HepG2 (cell line): Measurements from ENCODE around the gene ITPK1. TPM values are rescaled to one million over a fixed set of nuclear protein-coding genes. Genes with fewer than 3 reads are reported as not detected.
A peak's percentile ranks its signal among the peaks of the same experiment; 100 is the strongest.

Source experiments
- CHD2 ChIP-seq: IDR thresholded peaks from 2 replicates; pipeline ENCODE4 v1.6.1; 2011; ENCODE audit warnings: low read depth, low read length, improper control_type of control experiment
- CREM ChIP-seq, 2 experiments: sonication (generic) in 1 of 2; formaldehyde crosslinking in 1 of 2; IDR thresholded peaks; 2 replicates each; pipeline versions ENCODE4 v1.4.0 to v1.6.1; 2016 to 2020; ENCODE audit warnings: antibody characterized with exemption in 1 of 2, mild to moderate bottlenecking in 1 of 2, missing genetic modification reagents in 1 of 2
- EZH2 ChIP-seq: conservative IDR thresholded peaks from 2 replicates; pipeline ENCODE4 v1.6.1; 2012; ENCODE audit warnings: mild to moderate bottlenecking, low read depth, low read length, moderate library complexity
- FOXJ3 ChIP-seq: sonication (generic); formaldehyde crosslinking; IDR thresholded peaks from 2 replicates; pipeline ENCODE4 v1.4.0; 2020; ENCODE audit warnings: missing genetic modification reagents, mild to moderate bottlenecking, borderline replicate concordance
- GTF3A ChIP-seq: sonication (generic); formaldehyde crosslinking; conservative IDR thresholded peaks from 2 replicates; pipeline ENCODE4 v1.4.0; 2020; ENCODE audit warnings: mild to moderate bottlenecking, missing genetic modification reagents
- HOXD1 ChIP-seq: sonication (generic); formaldehyde crosslinking; IDR thresholded peaks from 2 replicates; pipeline ENCODE4 v1.5.0; 2020; ENCODE audit warnings: missing genetic modification reagents
- KDM4B ChIP-seq: sonication (generic); formaldehyde crosslinking; IDR thresholded peaks from 2 replicates; pipeline ENCODE4 v1.4.0; 2020; ENCODE audit warnings: missing genetic modification reagents
- KLF9 ChIP-seq: IDR thresholded peaks from 2 replicates; pipeline ENCODE4 v1.6.1; 2016; ENCODE audit warnings: low read depth
- NFIB ChIP-seq: sonication (generic); formaldehyde crosslinking; IDR thresholded peaks from 2 replicates; pipeline ENCODE4 v1.9.0; 2021; ENCODE audit warnings: missing genetic modification reagents, mild to moderate bottlenecking, borderline replicate concordance
- PITX1 ChIP-seq: sonication (generic); formaldehyde crosslinking; IDR thresholded peaks from 2 replicates; pipeline ENCODE4 v1.5.1; 2020; ENCODE audit warnings: mild to moderate bottlenecking, missing genetic modification reagents
- PRPF4 ChIP-seq: fragments of 200-400 bp; formaldehyde crosslinking; IDR thresholded peaks from 2 replicates; pipeline ENCODE4 v1.6.1; 2016; ENCODE audit warnings: low read length, low read depth; ENCODE audit not compliant: poor library complexity, severe bottlenecking
- SP4 ChIP-seq: sonication (generic); formaldehyde crosslinking; IDR thresholded peaks from 2 replicates; pipeline ENCODE4 v1.8.1; 2023; ENCODE audit warnings: mild to moderate bottlenecking, missing genetic modification reagents
- XRCC5 ChIP-seq: fragments of 200-400 bp; formaldehyde crosslinking; optimal IDR thresholded peaks from 2 replicates; pipeline ENCODE3; 2017; ENCODE audit warnings: mild to moderate bottlenecking, low read length
- ZNF138 ChIP-seq: sonication (generic); formaldehyde crosslinking; IDR thresholded peaks from 2 replicates; pipeline ENCODE4 v1.5.0; 2020; ENCODE audit warnings: mild to moderate bottlenecking, low read depth, missing genetic modification reagents
- ZNF24 ChIP-seq: fragments of 450-650 bp; IDR thresholded peaks from 2 replicates; pipeline ENCODE4 v1.6.1; 2017; ENCODE audit warnings: antibody characterized with exemption, mild to moderate bottlenecking
- ZNF317 ChIP-seq: sonication (generic); formaldehyde crosslinking; IDR thresholded peaks from 2 replicates; pipeline ENCODE4 v1.5.0; 2020; ENCODE audit warnings: mild to moderate bottlenecking, missing genetic modification reagents
- ZNF501 ChIP-seq: sonication (generic); formaldehyde crosslinking; IDR thresholded peaks from 2 replicates; pipeline ENCODE4 v1.5.1; 2020; ENCODE audit warnings: mild to moderate bottlenecking, moderate library complexity, missing genetic modification reagents
- ZNF552 ChIP-seq: sonication (generic); formaldehyde crosslinking; IDR thresholded peaks from 2 replicates; pipeline ENCODE4 v1.9.0; 2022; ENCODE audit warnings: missing genetic modification reagents, mild to moderate bottlenecking, borderline replicate concordance
- ZNF572 ChIP-seq: sonication (generic); formaldehyde crosslinking; IDR thresholded peaks from 2 replicates; pipeline ENCODE4 v1.5.1; 2020; ENCODE audit warnings: mild to moderate bottlenecking, missing genetic modification reagents
- ZNF607 ChIP-seq: sonication (generic); formaldehyde crosslinking; IDR thresholded peaks from 2 replicates; pipeline ENCODE4 v1.5.1; 2020; ENCODE audit warnings: missing genetic modification reagents, mild to moderate bottlenecking, borderline replicate concordance
- ZNF773 ChIP-seq: sonication (generic); formaldehyde crosslinking; IDR thresholded peaks from 2 replicates; pipeline ENCODE4 v1.4.0; 2020; ENCODE audit warnings: missing genetic modification reagents, borderline replicate concordance
- ZNF775 ChIP-seq: sonication (generic); formaldehyde crosslinking; IDR thresholded peaks from 2 replicates; pipeline ENCODE4 v1.4.0; 2020; ENCODE audit warnings: missing genetic modification reagents, mild to moderate bottlenecking, moderate library complexity, borderline replicate concordance
- ZSCAN25 ChIP-seq: sonication (generic); formaldehyde crosslinking; IDR thresholded peaks from 2 replicates; pipeline ENCODE4 v1.8.0; 2022; ENCODE audit warnings: mild to moderate bottlenecking, missing genetic modification reagents
- ZZZ3 ChIP-seq: sonication (generic); formaldehyde crosslinking; IDR thresholded peaks from 2 replicates; pipeline ENCODE4 v1.4.0; 2020; ENCODE audit warnings: missing genetic modification reagents, mild to moderate bottlenecking, borderline replicate concordance
- polyA plus RNA-seq, 8 experiments: library from polyadenylated mRNA; depleted of rRNA in 3 of 8; stranded (reverse) in 7 of 8; unstranded in 1 of 8; fragments of >200 nt; fragmentation: Illumina TruSeq in 4 of 8; extraction: Trizol in 4 of 8; gene quantifications; 2 replicates each; pipeline versions ENCODE4 v1.2.1 to v1.2.3, GENCODE V29; 2011 to 2016; ENCODE audit warnings: low read depth in 4 of 8, missing spikeins in 1 of 8, mixed read lengths in 1 of 8; ENCODE audit not compliant: insufficient read depth in 1 of 8
- total RNA-seq, 5 experiments: library from RNA; depleted of rRNA; stranded (reverse); fragments of >200 nt; fragmentation: Illumina TruSeq; extraction: Trizol; gene quantifications; 2 replicates each; pipeline ENCODE4 v1.2.3, GENCODE V29; 2016; ENCODE audit warnings: low read depth in 1 of 5
- TF ChIP-seq, protein P1 (sequence below): IDR thresholded peaks from 2 replicates; pipeline ENCODE4 v1.6.1; 2016
- TF ChIP-seq, protein P2 (sequence below): sonication (generic); formaldehyde crosslinking; IDR thresholded peaks from 2 replicates; pipeline ENCODE4 v1.5.1; 2020; ENCODE audit warnings: mild to moderate bottlenecking, moderate library complexity, missing genetic modification reagents
- TF ChIP-seq, protein P3 (sequence below): sonication (generic); formaldehyde crosslinking; IDR thresholded peaks from 2 replicates; pipeline ENCODE4 v1.5.0; 2020; ENCODE audit warnings: missing genetic modification reagents, mild to moderate bottlenecking, borderline replicate concordance
- TF ChIP-seq, protein P4 (sequence below): sonication (generic); formaldehyde crosslinking; IDR thresholded peaks from 2 replicates; pipeline ENCODE4 v1.5.1; 2020; ENCODE audit warnings: missing genetic modification reagents, mild to moderate bottlenecking, borderline replicate concordance

ITPK1 gene
- total and polyA plus RNA-seq, 2 of the 13 experiments (the other 11 are each of a cell fraction or from before 2014, with no cell fraction given) = 20.5 to 47.5 TPM

DNA sequence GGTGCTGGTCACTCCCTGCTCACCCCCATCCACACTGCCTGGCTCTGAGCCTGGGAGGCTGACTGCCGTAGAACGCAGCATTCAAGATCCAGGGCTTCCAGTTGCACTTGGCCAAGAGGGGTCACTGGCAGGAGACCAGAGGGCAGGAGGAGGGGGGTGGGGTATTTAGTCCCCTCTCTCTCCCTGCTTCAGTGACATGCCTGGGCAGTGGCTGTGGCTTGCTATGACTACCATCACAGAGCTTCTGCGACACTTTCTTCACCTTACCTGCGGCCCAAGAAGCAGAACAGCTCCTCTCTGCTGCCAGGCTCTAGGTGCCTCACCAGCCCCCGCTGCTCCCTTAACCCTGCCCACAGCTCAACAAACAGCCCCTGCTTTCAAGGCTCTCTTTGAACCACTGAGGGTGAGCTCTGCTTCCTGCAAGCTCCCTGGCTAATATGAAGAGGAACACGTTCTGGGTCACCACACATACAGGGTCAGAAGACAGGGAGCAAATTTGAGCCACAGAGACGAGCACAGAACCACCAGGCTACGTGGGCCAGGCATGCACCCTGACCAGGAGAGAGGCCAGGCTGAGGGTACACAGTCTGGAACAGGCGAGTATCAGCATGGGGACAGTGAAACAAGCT, 55.7 kb downstream of the ITPK1 start (continued):
- TF ChIP-seq ZNF607 (no peak), XRCC5 (peak; percentile 43), ZNF501 (peak; percentile 41; the same call in 1 of the 2 replicates), CREM (IDR thresholded peaks at IDR 0.05) (no peak), CREM (CRISPR knock-in tag; IDR thresholded peaks at IDR 0.05) (no peak), HOXD1 (CRISPR knock-in tag) (no peak), ZZZ3 (no peak), EZH2 (no peak), ZSCAN25 (CRISPR knock-in tag) (peak; percentile 93), KLF9 (CRISPR knock-in tag) (no peak), PITX1 (CRISPR knock-in tag) (peak; percentile 17; the same call in 1 of the 2 replicates), ZNF572 (CRISPR knock-in tag) (0 out of 2 replicates have a peak, but pooled peaks have one; percentile 77), SP4 (CRISPR knock-in tag) (no peak), ZNF317 (no peak), PRPF4 (no peak), ZNF24 (no peak), NFIB (CRISPR knock-in tag) (no peak), ZNF138 (CRISPR knock-in tag) (no peak), ZNF552 (no peak), ZNF773 (CRISPR knock-in tag) (no peak), GTF3A (CRISPR knock-in tag) (no peak), CHD2 (no peak), FOXJ3 (no peak), ZNF775 (CRISPR knock-in tag) (no peak), KDM4B (no peak)
- TF ChIP-seq, protein P1, sequence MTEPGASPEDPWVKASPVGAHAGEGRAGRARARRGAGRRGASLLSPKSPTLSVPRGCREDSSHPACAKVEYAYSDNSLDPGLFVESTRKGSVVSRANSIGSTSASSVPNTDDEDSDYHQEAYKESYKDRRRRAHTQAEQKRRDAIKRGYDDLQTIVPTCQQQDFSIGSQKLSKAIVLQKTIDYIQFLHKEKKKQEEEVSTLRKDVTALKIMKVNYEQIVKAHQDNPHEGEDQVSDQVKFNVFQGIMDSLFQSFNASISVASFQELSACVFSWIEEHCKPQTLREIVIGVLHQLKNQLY = no peak
- TF ChIP-seq, protein P2, sequence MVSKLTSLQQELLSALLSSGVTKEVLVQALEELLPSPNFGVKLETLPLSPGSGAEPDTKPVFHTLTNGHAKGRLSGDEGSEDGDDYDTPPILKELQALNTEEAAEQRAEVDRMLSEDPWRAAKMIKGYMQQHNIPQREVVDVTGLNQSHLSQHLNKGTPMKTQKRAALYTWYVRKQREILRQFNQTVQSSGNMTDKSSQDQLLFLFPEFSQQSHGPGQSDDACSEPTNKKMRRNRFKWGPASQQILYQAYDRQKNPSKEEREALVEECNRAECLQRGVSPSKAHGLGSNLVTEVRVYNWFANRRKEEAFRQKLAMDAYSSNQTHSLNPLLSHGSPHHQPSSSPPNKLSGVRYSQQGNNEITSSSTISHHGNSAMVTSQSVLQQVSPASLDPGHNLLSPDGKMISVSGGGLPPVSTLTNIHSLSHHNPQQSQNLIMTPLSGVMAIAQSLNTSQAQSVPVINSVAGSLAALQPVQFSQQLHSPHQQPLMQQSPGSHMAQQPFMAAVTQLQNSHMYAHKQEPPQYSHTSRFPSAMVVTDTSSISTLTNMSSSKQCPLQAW = peak; percentile 53; the same call in 1 of the 2 replicates
- TF ChIP-seq, protein P3, sequence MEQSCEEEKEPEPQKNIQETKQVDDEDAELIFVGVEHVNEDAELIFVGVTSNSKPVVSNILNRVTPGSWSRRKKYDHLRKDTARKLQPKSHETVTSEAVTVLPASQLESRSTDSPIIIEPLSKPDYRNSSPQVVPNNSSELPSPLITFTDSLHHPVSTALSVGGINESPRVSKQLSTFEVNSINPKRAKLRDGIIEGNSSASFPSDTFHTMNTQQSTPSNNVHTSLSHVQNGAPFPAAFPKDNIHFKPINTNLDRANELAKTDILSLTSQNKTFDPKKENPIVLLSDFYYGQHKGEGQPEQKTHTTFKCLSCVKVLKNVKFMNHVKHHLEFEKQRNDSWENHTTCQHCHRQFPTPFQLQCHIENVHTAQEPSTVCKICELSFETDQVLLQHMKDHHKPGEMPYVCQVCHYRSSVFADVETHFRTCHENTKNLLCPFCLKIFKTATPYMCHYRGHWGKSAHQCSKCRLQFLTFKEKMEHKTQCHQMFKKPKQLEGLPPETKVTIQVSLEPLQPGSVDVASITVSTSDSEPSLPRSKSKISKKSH = no peak
- TF ChIP-seq, protein P4, sequence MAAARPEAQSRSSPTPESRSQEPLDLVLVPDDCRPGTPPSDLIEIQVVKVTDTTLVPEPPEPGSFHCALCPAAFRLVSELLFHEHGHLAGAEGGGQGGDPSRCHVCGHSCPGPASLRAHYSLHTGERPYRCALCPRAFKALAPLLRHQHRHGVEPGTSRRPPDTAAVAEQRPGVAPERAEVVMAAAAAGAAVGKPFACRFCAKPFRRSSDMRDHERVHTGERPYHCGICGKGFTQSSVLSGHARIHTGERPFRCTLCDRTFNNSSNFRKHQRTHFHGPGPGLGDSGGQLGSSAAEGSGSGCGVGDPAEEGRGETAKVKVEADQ (CRISPR knock-in tag) = no peak
